Calu3 (cell line): Measurements from ENCODE around the gene SLC26A11. TPM values are rescaled to one million over a fixed set of nuclear protein-coding genes. Genes with fewer than 3 reads are reported as not detected.

Source experiments
- BruUV-seq: library from RNA; stranded (reverse); fragments of 400-500 nt; replicated peaks from 2 replicates; lab custom pipeline; 2021; lab: Mats Ljungman, UMichigan
- CTCF ChIA-PET: fragments of 300-600 bp; sonication (Branson Sonifier 250); formaldehyde crosslinking; loops from one replicate; lab custom pipeline; 2022; ENCODE audit warnings: antibody characterized with exemption; lab: Charles Lee
- DNase-seq: peaks from one replicate; pipeline ENCODE4 v3.0.0; 2022
- H3K27ac Mint-ChIP-seq: one replicate; pipeline ENCODE4 v1.8.0; 2022; ENCODE audit warnings: mixed read lengths; ENCODE audit not compliant: unreplicated experiment
- H3K27me3 Mint-ChIP-seq: one replicate; pipeline ENCODE4 v1.8.0; 2022; ENCODE audit warnings: mixed read lengths; ENCODE audit not compliant: unreplicated experiment
- H3K36me3 Mint-ChIP-seq: one replicate; pipeline ENCODE4 v1.8.0; 2022; ENCODE audit warnings: mild to moderate bottlenecking, moderate library complexity, mixed read lengths; ENCODE audit not compliant: insufficient read depth, unreplicated experiment
- H3K4me1 Mint-ChIP-seq: one replicate; pipeline ENCODE4 v1.8.0; 2022; ENCODE audit warnings: mild to moderate bottlenecking, low read depth, mixed read lengths; ENCODE audit not compliant: unreplicated experiment
- H3K4me3 Mint-ChIP-seq: one replicate; pipeline ENCODE4 v1.8.0; 2022; ENCODE audit warnings: mild to moderate bottlenecking, low read depth, moderate library complexity, mixed read lengths; ENCODE audit not compliant: unreplicated experiment
- H3K9me3 Mint-ChIP-seq: one replicate; pipeline ENCODE4 v1.8.0; 2022; ENCODE audit warnings: low read depth, mixed read lengths; ENCODE audit not compliant: unreplicated experiment
- intact Hi-C: fragments of 100-400 bp; cut with micrococcal nuclease; formaldehyde crosslinking; loops from one replicate; pipeline ENCODE4 v1.10.0; 2022; ENCODE audit not compliant: unreplicated experiment
- total RNA-seq: library from RNA; stranded (reverse); gene quantifications from 2 replicates; pipeline ENCODE4 v1.2.3, GENCODE V29; 2022
- TF ChIP-seq, protein P1 (sequence below): fragments of 200-600 bp; IDR thresholded peaks from one replicate; pipeline ENCODE4 v1.8.0; 2022; ENCODE audit warnings: antibody characterized with exemption; ENCODE audit not compliant: unreplicated experiment

SLC26A11 gene
- total RNA-seq, 1 experiment from 2014 or later = 7.2 TPM

DNA sequence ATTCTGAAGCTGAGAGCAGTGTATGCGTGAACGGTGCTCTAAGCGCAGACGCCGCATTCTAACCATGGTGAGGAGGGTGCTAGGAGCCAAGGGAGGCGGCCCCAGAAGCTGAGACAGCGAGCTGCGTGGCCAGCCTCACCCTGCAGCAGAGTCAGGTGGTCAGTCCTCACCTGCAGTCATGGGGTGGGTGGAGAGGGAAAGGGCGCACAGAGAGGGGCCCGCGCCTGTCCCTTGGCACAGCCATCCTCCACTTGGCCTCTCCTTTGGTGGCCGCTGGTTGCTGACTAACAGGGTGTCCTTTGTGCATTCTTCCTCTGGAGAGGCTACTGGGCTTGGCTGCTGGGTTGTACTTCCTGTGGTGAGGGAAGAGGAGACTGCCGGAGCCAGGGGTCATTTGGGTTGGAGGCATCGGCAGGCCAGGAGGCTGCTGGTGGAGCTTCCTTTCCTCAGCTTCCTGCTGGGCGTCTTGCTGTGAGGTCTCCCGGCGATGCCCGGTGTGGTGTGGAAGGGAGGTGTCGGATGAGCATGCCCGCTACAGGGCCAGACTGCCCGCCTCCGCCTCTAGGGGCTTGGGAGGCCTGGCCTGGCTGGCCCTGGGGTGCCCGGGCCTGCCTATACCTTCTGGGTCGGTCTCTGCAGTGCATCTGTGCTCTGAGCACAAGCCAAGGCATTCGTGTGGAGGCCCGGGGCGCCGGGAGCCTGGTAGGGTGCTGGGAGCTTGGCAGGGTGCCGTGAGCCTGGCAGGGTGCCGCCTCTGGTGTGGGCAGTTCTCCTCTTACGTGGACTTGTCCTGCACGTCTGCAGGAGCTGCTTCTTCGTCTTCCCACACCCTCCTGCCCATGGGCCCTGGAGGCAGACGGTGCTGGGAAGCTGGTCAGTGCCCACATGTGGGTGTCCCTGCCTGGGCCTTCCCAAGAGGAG is 57.8 kb downstream of the SLC26A11 start:
- no peaks in the 10 kb centered on the region for H3K9me3 Mint-ChIP-seq
- intact Hi-C loops = no loop called here
- no peak overlapping the region for H3K4me3 Mint-ChIP-seq
- DNase-seq = no peak
- TF ChIP-seq, protein P1, sequence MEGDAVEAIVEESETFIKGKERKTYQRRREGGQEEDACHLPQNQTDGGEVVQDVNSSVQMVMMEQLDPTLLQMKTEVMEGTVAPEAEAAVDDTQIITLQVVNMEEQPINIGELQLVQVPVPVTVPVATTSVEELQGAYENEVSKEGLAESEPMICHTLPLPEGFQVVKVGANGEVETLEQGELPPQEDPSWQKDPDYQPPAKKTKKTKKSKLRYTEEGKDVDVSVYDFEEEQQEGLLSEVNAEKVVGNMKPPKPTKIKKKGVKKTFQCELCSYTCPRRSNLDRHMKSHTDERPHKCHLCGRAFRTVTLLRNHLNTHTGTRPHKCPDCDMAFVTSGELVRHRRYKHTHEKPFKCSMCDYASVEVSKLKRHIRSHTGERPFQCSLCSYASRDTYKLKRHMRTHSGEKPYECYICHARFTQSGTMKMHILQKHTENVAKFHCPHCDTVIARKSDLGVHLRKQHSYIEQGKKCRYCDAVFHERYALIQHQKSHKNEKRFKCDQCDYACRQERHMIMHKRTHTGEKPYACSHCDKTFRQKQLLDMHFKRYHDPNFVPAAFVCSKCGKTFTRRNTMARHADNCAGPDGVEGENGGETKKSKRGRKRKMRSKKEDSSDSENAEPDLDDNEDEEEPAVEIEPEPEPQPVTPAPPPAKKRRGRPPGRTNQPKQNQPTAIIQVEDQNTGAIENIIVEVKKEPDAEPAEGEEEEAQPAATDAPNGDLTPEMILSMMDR = no peak
- H3K27ac Mint-ChIP-seq = no peak overlapping the region
- BruUV-seq = no TSS peak
- H3K36me3 Mint-ChIP-seq = peaks cover 51% of the 10 kb centered on the region
- H3K4me1 Mint-ChIP-seq = no peaks in the 10 kb centered on the region
- H3K27me3 Mint-ChIP-seq = no peaks in the 10 kb centered on the region
- CTCF ChIA-PET = no interaction called here

DNA sequence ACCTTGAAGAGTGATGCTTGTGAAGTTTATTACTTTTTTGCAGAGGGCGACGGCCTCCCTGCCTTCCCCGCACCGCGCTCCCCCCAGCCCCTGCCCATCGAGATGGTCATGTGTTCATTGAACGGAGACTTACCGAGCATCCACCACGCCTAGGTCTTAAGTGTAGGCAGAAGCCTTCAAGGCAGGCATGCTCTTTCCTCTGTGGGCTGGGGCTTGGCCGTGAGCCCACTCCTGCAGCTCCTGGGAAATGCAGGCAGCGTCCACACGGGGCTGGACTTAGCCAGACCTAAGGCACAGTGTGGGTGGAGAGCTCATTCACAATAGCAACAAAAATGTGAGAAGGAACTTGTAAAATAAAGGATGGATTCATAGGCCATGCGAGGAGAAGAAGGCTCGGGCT is 59.7 kb downstream of the SLC26A11 start:
- no peaks in the 10 kb centered on the region for H3K27me3 Mint-ChIP-seq
- intact Hi-C loops = no loop called here
- no peaks in the 10 kb centered on the region for H3K4me1 Mint-ChIP-seq
- DNase-seq = no peak
- BruUV-seq = no TSS peak
- no peak overlapping the region for H3K27ac Mint-ChIP-seq
- H3K9me3 Mint-ChIP-seq = no peaks in the 10 kb centered on the region
- TF ChIP-seq, protein P1 = no peak
- no peak overlapping the region for H3K4me3 Mint-ChIP-seq
- CTCF ChIA-PET = no interaction called here
- peaks cover 45% of the 10 kb centered on the region for H3K36me3 Mint-ChIP-seq

DNA sequence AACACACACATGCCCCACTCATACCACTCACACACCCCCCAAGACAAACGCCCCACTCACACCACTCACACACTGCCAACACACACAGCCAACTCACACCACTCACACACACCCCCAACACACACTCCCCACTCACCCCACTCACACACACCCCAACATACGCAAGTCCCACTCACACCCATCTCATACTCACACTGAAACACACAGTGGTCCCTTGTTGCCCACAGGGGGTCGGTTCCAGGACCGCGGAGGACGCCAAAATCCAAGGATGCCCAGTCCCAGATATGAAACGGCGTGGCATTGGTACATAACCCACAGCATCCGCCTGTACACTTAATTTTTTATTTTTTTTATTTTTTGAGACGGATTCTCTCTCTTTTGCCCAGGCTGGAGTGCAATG is 61.3 kb downstream of the SLC26A11 start:
- Mint-ChIP-seq H3K27me3 (no peaks in the 10 kb centered on the region), H3K36me3 (peaks cover 36% of the 10 kb centered on the region), H3K27ac (no peak overlapping the region), H3K4me1 (no peaks in the 10 kb centered on the region), H3K4me3 (no peak overlapping the region), H3K9me3 (no peaks in the 10 kb centered on the region)
- TF ChIP-seq, protein P1 = no peak
- intact Hi-C loops = no loop called here
- CTCF ChIA-PET = no interaction called here
- no TSS peak for BruUV-seq
- no peak for DNase-seq

DNA sequence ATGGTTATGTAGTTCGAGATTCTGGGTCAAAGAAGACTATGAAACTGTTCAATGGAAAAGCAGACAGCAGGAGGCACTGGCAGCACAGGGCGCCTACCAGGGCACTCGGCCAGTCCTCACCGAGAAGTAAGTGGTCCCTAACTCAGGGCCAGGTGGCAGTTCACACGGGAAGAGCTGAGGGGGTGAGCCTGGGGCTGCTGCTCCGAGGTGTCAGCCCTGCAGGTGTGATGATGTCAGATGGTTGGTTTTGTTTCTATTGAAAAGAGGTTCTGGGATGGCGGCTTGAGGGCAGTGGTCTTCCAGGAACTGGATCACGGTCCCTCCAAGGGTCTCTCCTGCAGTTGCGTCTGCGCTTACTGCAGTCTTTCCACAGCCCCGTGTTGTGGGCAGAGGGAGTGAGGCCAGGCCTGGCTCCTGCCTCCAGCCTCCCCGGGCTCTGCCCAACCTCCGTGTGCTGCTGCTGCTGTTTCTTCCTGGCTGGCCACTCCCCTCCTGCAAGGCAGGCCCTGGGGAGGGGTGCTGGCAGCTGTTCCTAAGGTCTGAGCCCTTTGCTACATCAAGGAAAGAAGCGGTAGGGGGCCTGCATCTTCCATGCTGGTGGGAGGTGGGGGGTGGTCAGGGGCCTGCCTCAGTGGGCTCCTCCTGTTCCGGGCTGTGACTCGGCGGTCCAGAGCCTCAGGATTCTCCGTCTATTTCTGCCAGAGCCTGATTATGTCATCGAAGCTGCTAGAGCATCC is 63.1 kb downstream of the SLC26A11 start:
- DNase-seq = no peak
- no peak overlapping the region for H3K4me3 Mint-ChIP-seq
- TF ChIP-seq, protein P1 = no peak
- peaks cover 36% of the 10 kb centered on the region for H3K36me3 Mint-ChIP-seq
- H3K4me1 Mint-ChIP-seq = no peaks in the 10 kb centered on the region
- BruUV-seq = no TSS peak
- no peaks in the 10 kb centered on the region for H3K9me3 Mint-ChIP-seq
- intact Hi-C loops = no loop called here
- H3K27me3 Mint-ChIP-seq = no peaks in the 10 kb centered on the region
- CTCF ChIA-PET = no interaction called here
- no peak overlapping the region for H3K27ac Mint-ChIP-seq
